HG02571 (cell line): ENCODE results near the gene CCDC91.
"Not testable (repeated sequence)": the region's sequence is repeated elsewhere in the genome, so short reads cannot be mapped to it uniquely, and the experiment has no call there.

Source experiments
- ATAC-seq: cut with Tn5 transposase; IDR thresholded peaks from one replicate; pipeline ENCODE4 v1.9.1; 2021; ENCODE audit warnings: mild to moderate bottlenecking, moderate library complexity; ENCODE audit not compliant: unreplicated experiment

Gene CCDC91

GRCh38 chr12:28231248-28231647 is 41.0 kb downstream of the CCDC91 start:
- ATAC-seq: no peak

GRCh38 chr12:28232211-28232928 is 42.1 kb downstream of the CCDC91 start:
- ATAC-seq: no peak

- no peak for ATAC-seq
These were observed 44.2 kb downstream of the CCDC91 start for GRCh38 chr12:28234444-28234843.

GRCh38 chr12:28235015-28235414 is 44.8 kb downstream of the CCDC91 start:
- ATAC-seq: no peak

- no peak for ATAC-seq
These were observed 45.7 kb downstream of the CCDC91 start for GRCh38 chr12:28235985-28236384.

GRCh38 chr12:28237423-28237822 is 47.2 kb downstream of the CCDC91 start:
- ATAC-seq: no peak

- ATAC-seq: no peak
These were observed 49.7 kb downstream of the CCDC91 start for GRCh38 chr12:28239918-28240317.

GRCh38 chr12:28240853-28241252 is 50.6 kb downstream of the CCDC91 start:
- no peak for ATAC-seq

GRCh38 chr12:28242129-28242495 is 51.9 kb downstream of the CCDC91 start:
- ATAC-seq: no peak

- no peak for ATAC-seq
These were observed 52.4 kb downstream of the CCDC91 start for GRCh38 chr12:28242496-28243309.

GRCh38 chr12:28243310-28243633 is 53.0 kb downstream of the CCDC91 start:
- ATAC-seq: no peak

- ATAC-seq: no peak
These were observed 57.5 kb downstream of the CCDC91 start for GRCh38 chr12:28247806-28248205.

- no peak for ATAC-seq
These were observed 58.4 kb downstream of the CCDC91 start for GRCh38 chr12:28248555-28249145.

- ATAC-seq: peak; percentile 97
These were observed 62.9 kb downstream of the CCDC91 start for GRCh38 chr12:28253161-28253641.

- ATAC-seq: no peak
These were observed 67.2 kb downstream of the CCDC91 start for GRCh38 chr12:28257411-28257810.

- ATAC-seq: no peak
These were observed 68.7 kb downstream of the CCDC91 start for GRCh38 chr12:28258998-28259397.

GRCh38 chr12:28265435-28266042 is 75.3 kb downstream of the CCDC91 start:
- ATAC-seq: no peak

GRCh38 chr12:28267920-28268607 is 77.8 kb downstream of the CCDC91 start:
- ATAC-seq: not testable (repeated sequence)

- no peak for ATAC-seq
These were observed 78.5 kb downstream of the CCDC91 start for GRCh38 chr12:28268608-28269229.

- ATAC-seq: no peak
These were observed 79.6 kb downstream of the CCDC91 start for GRCh38 chr12:28269851-28270250.
